ENCODE measurements around the gene LCN12.

Gene LCN12

DNA sequence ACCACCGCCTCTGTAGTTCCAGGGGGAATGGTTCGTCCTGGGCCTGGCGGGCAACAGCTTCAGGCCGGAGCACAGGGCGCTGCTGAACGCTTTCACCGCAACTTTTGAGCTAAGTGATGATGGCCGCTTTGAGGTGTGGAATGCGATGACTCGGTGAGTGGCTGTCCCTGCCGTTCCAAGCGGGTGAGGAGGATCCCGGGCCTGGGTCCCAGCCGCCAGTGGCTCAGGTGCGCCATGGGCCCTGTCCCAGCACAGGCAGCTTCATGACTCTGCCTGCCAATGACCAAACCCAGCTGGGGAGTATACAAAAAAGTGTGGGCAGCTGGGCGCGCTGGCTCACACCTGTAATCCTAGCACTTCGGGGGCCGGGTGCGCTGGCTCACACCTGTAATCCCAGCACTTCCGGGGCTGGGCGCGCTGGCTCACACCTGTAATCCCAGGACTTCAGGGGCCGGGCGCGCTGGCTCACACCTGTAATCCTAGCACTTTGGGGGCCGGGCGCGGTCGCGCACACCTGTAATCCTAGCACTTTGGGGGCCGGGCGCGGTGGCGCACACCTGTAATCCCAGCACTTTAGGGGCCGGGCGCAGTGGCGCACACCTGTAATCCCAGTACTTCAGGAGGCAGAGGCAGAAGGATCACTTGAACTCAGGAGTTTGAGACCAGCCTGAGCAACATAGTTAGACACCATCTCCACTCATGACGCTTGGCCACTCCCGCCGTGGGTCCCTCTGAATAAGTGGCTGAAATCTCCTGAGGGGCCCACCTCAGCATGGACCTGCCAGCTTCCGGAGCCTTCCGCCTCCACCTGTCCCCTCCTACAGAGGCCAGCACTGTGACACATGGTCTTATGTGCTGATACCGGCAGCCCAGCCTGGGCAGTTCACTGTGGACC, 1.1 kb downstream of the LCN12 start:
- H3K4me1 ChIP-seq (ENCODE audit: control insufficient read depth, insufficient read depth, low read length) = peaks cover 9% of the 10 kb centered on the region
- no peak overlapping the region for H3K4me3 ChIP-seq (ENCODE audit: insufficient read depth, low read depth, low read length)
- WGBS, 2 experiments = 92% methylated on average over 44 of the region's 44 CpGs
- no peaks in the 10 kb centered on the region for H3K9me3 ChIP-seq (ENCODE audit: control insufficient read depth, low read length)
- no peaks in the 10 kb centered on the region for H3K36me3 ChIP-seq (ENCODE audit: control insufficient read depth, insufficient read depth, low read length)
- H3K27me3 ChIP-seq (ENCODE audit: control insufficient read depth, insufficient read depth, low read length, poor library complexity, severe bottlenecking) = no peaks in the 10 kb centered on the region
- H3K27ac ChIP-seq (ENCODE audit: insufficient read depth, low read depth, low read length, poor library complexity, severe bottlenecking) = no peak overlapping the region

DNA sequence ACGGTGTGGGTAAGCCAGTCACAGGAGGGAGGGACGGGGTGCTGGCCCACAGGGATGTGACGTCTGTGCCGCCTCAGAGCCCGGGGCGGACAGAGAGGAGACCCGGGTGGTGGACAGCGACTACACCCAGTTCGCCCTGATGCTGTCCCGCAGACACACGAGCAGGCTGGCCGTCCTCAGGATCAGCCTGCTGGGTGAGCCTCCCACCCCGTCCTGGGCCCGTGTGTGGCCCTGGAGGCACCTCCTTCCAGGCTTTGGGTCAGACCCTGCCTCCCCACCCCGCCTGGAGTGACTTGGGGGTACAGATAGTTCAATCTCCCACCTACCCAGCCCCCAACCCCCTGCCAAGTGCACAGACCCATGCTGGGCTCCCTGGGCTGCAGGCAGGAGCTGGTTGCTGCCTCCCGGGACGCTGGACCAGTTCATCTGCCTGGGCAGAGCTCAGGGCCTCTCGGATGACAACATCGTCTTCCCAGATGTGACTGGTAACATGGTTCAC, 1.7 kb downstream of the LCN12 start:
- 88 to 91% methylated on average over 19 of the region's 19 CpGs for WGBS, 2 experiments
- no peaks in the 10 kb centered on the region for H3K9me3 ChIP-seq (ENCODE audit: control insufficient read depth, low read length)
- no peak overlapping the region for H3K4me3 ChIP-seq (ENCODE audit: insufficient read depth, low read depth, low read length)
- H3K4me1 ChIP-seq (ENCODE audit: control insufficient read depth, insufficient read depth, low read length) = peaks cover 9% of the 10 kb centered on the region
- no peaks in the 10 kb centered on the region for H3K27me3 ChIP-seq (ENCODE audit: control insufficient read depth, insufficient read depth, low read length, poor library complexity, severe bottlenecking)
- H3K27ac ChIP-seq (ENCODE audit: insufficient read depth, low read depth, low read length, poor library complexity, severe bottlenecking) = no peak overlapping the region
- no peaks in the 10 kb centered on the region for H3K36me3 ChIP-seq (ENCODE audit: control insufficient read depth, insufficient read depth, low read length)

DNA sequence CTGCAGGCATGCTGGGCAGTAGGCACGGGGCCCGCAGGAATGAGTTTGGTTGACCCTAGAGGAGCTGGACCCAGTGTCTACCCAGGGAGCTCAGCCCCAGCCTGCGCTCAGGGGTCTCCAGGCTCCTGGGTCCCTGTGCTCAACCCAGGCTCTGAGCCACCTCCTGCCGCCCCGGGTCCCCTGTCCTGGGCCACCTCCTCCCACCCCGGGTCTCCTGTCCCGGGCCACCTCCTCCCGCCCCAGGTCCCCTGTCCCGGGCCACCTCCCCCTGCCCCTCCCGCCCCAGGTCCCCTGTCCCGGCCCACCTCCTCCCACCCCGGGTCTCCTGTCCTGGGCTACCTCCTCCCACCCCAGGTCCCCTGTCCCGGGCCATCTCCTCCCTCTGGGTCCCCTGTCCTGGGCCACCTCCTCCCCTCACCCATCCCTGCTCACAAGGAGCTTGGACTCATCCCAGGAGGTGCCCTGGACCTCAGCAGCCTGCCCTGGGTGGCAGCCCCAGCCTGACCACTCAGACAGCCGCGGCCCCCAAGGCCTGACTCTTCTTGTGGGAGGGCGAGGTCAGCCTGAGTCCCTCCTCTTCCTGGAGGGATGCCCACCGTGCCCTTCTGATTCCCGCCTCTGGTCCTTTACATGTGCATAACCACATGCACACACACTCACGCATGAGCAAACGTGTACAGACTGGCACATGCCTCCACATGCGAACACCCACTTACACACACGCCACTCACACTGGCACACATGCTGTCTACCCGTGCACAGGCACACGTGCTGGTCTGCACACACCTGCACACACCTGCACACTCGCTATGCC, 2.4 kb downstream of the LCN12 start:
- 90% methylated on average over 24 to 25 of the region's 25 CpGs for WGBS, 2 experiments
- Histone ChIP-seq H3K36me3 (ENCODE audit: control insufficient read depth, insufficient read depth, low read length) (no peaks in the 10 kb centered on the region), H3K27ac (ENCODE audit: insufficient read depth, low read depth, low read length, poor library complexity, severe bottlenecking) (no peak overlapping the region), H3K27me3 (ENCODE audit: control insufficient read depth, insufficient read depth, low read length, poor library complexity, severe bottlenecking) (no peaks in the 10 kb centered on the region), H3K4me3 (ENCODE audit: insufficient read depth, low read depth, low read length) (no peak overlapping the region), H3K4me1 (ENCODE audit: control insufficient read depth, insufficient read depth, low read length) (peaks cover 9% of the 10 kb centered on the region), H3K9me3 (ENCODE audit: control insufficient read depth, low read length) (no peaks in the 10 kb centered on the region)

DNA sequence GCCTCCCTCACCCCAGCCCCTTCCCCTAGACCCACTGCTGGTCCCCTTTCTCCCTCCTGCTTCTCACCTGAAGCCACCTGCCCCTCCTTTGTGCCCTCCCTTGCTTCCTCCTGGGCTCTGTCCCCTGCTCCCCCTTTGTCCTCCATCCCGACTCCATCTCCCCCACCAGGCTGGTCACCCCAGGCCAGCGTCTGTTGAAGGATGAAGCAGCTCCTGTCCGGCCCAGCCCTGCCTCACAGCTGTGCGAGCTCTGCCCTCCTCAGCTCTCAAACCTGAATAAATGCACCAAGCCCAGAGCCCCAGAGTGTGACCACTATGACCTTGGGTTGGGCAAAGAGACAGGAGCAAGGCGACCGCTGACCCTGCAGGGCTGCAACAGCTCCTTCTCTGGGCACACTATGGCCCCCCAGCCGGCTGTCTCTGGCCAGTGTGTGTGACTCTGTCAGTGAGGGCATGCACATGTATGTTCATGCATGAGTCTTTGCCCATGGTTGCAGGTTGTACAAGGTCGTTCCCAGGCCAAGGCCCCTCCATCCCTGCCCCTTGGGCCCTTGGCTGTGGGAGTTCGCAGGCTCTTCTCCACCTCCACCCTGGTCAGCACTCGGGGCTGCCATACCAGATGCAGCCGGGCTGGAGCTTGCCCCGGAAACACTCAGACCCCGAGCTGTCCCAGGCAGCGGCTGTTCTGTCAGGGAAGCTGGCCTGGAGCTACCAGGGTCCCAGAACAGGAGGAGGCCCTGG, 3.3 kb downstream of the LCN12 start:
- Histone ChIP-seq H3K27ac (ENCODE audit: insufficient read depth, low read depth, low read length, poor library complexity, severe bottlenecking) (no peak overlapping the region), H3K27me3 (ENCODE audit: control insufficient read depth, insufficient read depth, low read length, poor library complexity, severe bottlenecking) (no peaks in the 10 kb centered on the region), H3K4me3 (ENCODE audit: insufficient read depth, low read depth, low read length) (no peak overlapping the region), H3K4me1 (ENCODE audit: control insufficient read depth, insufficient read depth, low read length) (peaks cover 10% of the 10 kb centered on the region), H3K9me3 (ENCODE audit: control insufficient read depth, low read length) (no peaks in the 10 kb centered on the region), H3K36me3 (ENCODE audit: control insufficient read depth, insufficient read depth, low read length) (no peaks in the 10 kb centered on the region)
- 87 to 90% methylated on average over 14 of the region's 14 CpGs for WGBS, 2 experiments

DNA sequence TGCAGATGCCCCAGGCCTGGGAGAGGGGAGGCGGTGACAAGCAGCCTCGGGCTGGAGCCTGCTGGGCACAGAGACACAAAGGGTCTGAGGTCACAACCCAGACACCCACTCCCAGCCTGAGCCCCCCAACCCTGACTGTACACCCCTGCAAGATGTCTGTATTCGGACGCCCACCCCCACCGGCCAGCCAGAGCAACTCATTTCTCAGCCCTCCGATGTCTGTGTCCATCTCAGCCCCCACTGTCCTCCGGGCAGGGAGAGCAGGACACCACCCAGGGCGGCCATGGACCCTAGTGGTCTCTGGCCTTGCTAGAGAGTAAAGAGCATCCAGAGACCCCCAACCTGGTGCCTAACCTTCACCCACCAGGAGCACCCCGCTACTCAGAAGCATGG, 3.9 kb downstream of the LCN12 start:
- no peaks in the 10 kb centered on the region for H3K9me3 ChIP-seq (ENCODE audit: control insufficient read depth, low read length)

DNA sequence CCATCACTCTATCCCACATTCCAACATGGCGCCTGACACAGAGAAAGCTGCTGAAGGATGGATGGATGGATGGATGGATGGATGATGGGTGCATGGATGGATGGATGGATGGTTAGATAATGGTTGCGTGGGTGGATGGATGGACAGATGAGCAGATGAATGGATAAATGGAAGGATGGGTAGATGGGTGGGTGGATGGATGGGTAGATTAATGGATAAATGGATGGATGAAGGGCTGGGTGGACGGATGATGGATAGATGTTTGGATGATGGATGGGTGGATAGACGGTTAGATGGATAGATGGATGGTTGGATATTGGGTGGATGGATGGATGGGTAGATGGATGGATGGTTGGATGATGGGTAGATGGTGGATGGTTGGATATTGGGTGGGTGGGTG, 4.5 kb downstream of the LCN12 start:
- Histone ChIP-seq H3K4me3 (ENCODE audit: insufficient read depth, low read depth, low read length) (no peak overlapping the region), H3K9me3 (ENCODE audit: control insufficient read depth, low read length) (no peaks in the 10 kb centered on the region), H3K27me3 (ENCODE audit: control insufficient read depth, insufficient read depth, low read length, poor library complexity, severe bottlenecking) (no peaks in the 10 kb centered on the region), H3K4me1 (ENCODE audit: control insufficient read depth, insufficient read depth, low read length) (peaks cover 5% of the 10 kb centered on the region), H3K27ac (ENCODE audit: insufficient read depth, low read depth, low read length, poor library complexity, severe bottlenecking) (no peak overlapping the region), H3K36me3 (ENCODE audit: control insufficient read depth, insufficient read depth, low read length) (no peaks in the 10 kb centered on the region)
- 92 to 93% methylated on average over 4 of the region's 4 CpGs for WGBS, 2 experiments

More for the DNA sequence above, 3.9 kb downstream of the LCN12 start:
- H3K27me3 ChIP-seq (ENCODE audit: control insufficient read depth, insufficient read depth, low read length, poor library complexity, severe bottlenecking) = no peaks in the 10 kb centered on the region
- 91 to 94% methylated on average over 9 of the region's 9 CpGs for WGBS, 2 experiments
- H3K27ac ChIP-seq (ENCODE audit: insufficient read depth, low read depth, low read length, poor library complexity, severe bottlenecking) = no peak overlapping the region
- peaks cover 9% of the 10 kb centered on the region for H3K4me1 ChIP-seq (ENCODE audit: control insufficient read depth, insufficient read depth, low read length)
- no peaks in the 10 kb centered on the region for H3K36me3 ChIP-seq (ENCODE audit: control insufficient read depth, insufficient read depth, low read length)
- H3K4me3 ChIP-seq (ENCODE audit: insufficient read depth, low read depth, low read length) = no peak overlapping the region

DNA sequence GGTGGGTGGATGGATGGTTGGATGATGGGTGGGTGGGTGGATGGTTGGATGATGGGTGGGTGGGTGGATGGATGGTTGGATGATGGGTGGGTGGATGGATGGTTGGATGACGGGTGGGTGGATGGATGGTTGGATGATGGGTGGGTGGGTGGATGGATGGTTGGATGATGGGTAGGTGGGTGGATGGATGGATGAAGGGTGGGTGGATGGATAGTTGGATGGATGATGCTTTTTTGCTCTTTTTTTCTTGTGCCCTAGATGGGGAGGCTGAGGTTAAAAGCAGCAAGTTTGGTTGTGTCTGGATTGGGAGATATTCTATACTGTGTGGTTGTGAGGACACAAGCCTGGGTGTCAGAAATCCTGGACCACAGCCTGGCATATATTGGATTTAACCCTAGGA, 5.4 kb downstream of the LCN12 start:
- no peaks in the 10 kb centered on the region for H3K27me3 ChIP-seq (ENCODE audit: control insufficient read depth, insufficient read depth, low read length, poor library complexity, severe bottlenecking)
- H3K36me3 ChIP-seq (ENCODE audit: control insufficient read depth, insufficient read depth, low read length) = no peaks in the 10 kb centered on the region
- H3K4me3 ChIP-seq (ENCODE audit: insufficient read depth, low read depth, low read length) = no peak overlapping the region
- no peaks in the 10 kb centered on the region for H3K9me3 ChIP-seq (ENCODE audit: control insufficient read depth, low read length)
- 96 to 100% methylated on average over 1 of the region's 1 CpG for WGBS, 2 experiments
- H3K27ac ChIP-seq (ENCODE audit: insufficient read depth, low read depth, low read length, poor library complexity, severe bottlenecking) = no peak overlapping the region
- peaks cover 3% of the 10 kb centered on the region for H3K4me1 ChIP-seq (ENCODE audit: control insufficient read depth, insufficient read depth, low read length)

DNA sequence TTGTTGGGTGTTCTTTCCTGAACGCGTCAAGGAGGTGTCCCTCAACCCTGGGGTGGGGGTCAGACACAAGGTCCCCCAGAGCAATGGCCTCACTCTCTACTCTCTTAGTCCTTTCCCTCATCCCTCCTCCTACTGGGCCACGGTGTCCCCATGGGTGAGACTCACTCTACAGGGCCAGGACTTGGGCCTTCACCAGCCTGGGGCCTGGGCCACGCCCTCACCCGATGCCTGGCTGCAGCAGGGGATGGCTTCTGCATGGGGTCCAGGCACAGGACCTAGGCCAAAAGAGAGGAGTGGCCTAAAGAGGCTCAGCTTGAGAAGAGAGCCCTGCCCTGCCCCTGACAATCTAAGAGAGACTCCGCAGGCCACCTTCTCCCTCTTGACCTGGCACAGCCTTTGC, 5.8 kb downstream of the LCN12 start:
- WGBS, 2 experiments = 91% methylated on average over 6 of the region's 6 CpGs
- peaks cover 3% of the 10 kb centered on the region for H3K4me1 ChIP-seq (ENCODE audit: control insufficient read depth, insufficient read depth, low read length)
- no peaks in the 10 kb centered on the region for H3K27me3 ChIP-seq (ENCODE audit: control insufficient read depth, insufficient read depth, low read length, poor library complexity, severe bottlenecking)
- H3K4me3 ChIP-seq (ENCODE audit: insufficient read depth, low read depth, low read length) = no peak overlapping the region
- H3K36me3 ChIP-seq (ENCODE audit: control insufficient read depth, insufficient read depth, low read length) = no peaks in the 10 kb centered on the region
- H3K9me3 ChIP-seq (ENCODE audit: control insufficient read depth, low read length) = no peaks in the 10 kb centered on the region
- no peak overlapping the region for H3K27ac ChIP-seq (ENCODE audit: insufficient read depth, low read depth, low read length, poor library complexity, severe bottlenecking)

DNA sequence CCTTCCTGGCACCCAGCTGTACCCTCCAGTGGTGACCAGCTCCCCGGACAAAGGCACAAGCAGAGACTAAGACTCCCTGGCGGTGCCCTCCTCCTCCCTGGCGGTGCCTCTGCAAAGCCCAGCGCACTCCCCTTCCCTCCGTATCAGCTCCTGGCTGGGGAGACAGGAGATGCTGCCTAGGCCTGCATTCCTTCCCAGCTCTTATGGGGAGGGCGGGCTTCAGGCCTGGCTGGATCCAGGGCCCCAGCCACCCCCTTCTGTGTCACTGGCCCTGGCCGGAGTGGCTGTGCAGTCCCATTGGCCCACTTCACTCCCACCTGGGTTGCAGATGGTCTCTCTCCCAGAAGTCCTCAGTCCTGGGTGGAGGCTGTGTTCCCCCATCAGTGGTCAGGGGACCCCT, 6.4 kb downstream of the LCN12 start:
- Histone ChIP-seq H3K36me3 (ENCODE audit: control insufficient read depth, insufficient read depth, low read length) (no peaks in the 10 kb centered on the region), H3K9me3 (ENCODE audit: control insufficient read depth, low read length) (no peaks in the 10 kb centered on the region), H3K4me3 (ENCODE audit: insufficient read depth, low read depth, low read length) (no peak overlapping the region), H3K27me3 (ENCODE audit: control insufficient read depth, insufficient read depth, low read length, poor library complexity, severe bottlenecking) (no peaks in the 10 kb centered on the region), H3K27ac (ENCODE audit: insufficient read depth, low read depth, low read length, poor library complexity, severe bottlenecking) (no peak overlapping the region), H3K4me1 (ENCODE audit: control insufficient read depth, insufficient read depth, low read length) (peaks cover 3% of the 10 kb centered on the region)
- 87 to 89% methylated on average over 7 of the region's 7 CpGs for WGBS, 2 experiments
